RPMI7951 (cell line): ENCODE measurements around the gene LUC7L. TPM values are rescaled to one million over a fixed set of nuclear protein-coding genes. Genes with fewer than 3 reads are reported as not detected.

Source experiments
- DNase-seq: peaks from one replicate; pipeline ENCODE4 v3.0.0-alpha.2; 2012; ENCODE audit warnings: low read depth
- total RNA-seq: library from RNA; depleted of rRNA; stranded (reverse); fragments of >200 nt; shearing (Covaris generic); gene quantifications from 2 replicates; pipeline ENCODE4 v1.2.3, GENCODE V29; 2014; rRNA removed

Gene LUC7L
- total RNA-seq, 1 experiment from 2014 or later: 16.8 TPM

DNA sequence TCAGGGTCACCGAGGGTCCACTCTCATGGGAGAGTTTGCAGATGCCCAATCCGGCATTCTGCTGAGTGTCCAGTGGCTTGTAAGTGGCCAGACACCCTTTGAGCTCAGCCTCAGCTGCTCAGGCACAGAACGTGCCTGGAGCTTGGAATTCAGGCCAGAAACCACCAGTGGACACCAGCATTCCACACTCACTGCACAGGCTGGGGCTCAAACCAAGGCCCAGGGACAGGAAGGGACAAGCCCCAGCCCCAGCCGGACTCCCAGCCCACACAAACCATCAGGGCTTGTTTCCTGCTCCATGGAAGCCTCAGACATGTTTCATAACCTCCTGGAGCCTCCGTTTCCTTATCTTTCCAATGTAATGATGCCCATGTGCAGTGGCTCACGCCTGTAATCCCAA is 85.8 kb downstream of the LUC7L start:
- DNase-seq: no peak

DNA sequence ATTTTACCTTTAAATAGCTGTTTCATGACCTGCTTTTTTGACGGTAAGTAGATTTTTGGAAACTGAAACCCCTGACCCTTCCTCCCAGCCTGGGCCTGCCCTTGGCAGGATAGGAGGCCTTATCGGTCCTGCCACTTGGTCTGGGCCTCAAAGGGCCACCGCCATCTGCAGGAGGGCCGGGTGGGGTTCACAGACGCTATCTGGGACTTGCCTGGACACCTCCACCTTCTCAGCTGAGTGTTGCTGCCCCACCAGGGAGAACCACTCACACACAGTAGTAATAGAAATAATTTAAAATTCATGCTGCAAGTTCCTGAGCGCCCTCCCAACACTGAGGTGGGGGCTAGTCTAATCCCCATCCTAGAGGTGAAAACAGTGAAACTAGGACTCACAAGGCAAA is 86.2 kb downstream of the LUC7L start:
- no peak for DNase-seq

DNA sequence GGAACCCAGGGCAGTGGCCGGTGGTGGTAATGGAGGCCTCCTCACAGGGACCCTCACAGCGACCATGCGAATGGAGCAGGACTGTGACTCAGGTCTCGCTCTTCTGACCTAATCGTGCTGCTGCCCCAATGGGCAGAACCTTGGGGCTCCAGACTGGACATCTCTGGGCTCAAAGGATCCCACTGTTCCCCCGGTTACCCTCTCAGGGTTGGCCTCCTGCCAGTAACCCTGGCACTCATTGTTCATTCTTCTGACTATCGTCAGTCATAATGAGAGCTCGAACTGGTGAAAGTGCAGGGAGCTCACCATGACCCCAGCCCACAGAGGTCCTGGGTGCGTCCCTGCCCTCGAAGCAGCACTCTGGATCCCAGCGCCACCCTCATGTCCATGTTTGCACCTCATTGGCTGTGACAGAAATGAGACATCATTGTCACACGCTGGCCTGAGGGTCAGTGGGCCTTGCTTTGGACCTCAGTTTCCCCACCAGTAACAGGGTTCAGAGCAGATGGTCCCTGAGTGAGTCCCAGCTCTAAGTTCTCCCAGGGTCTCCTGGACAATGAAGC is 86.8 kb downstream of the LUC7L start:
- DNase-seq: no peak

DNA sequence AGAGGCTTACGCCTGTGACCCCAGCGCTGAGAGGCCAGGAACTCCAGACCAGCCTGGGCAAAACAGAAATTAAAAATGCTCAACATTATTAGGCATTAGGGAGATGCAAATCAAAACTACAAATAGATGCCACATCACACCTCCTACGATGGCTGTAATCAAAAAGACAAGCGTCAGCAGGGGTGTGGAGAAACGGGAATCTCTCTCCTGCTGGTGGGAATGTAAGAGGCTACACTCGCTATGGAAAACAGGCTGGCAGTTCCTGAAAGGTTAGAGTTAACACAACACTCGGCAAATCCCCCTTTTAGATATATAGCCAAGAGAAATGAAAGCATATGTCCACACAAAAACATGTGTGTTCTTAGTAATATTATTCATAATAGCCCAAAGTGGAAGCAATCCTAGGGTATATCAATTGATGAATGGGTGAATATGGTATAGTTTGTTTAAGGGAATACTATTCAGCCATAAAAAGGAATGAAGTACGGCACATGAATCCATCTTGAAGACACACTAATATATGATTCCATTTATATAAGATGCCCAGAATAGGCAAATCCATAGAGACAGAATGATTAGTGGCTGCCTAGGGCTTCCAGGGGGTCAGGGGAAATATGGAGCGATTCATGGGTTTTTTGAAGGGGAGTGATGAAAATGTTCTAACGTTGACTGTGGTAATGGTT is 88.9 kb downstream of the LUC7L start:
- no peak for DNase-seq

Other genes with a start within 250 kb of the LUC7L start
- gene POLR3K, start 175.8 kb downstream of the LUC7L start, total RNA-seq: 7.2 and 12.7 TPM in 2 replicates
- gene SNRNP25, start 175.6 kb downstream of the LUC7L start, total RNA-seq: 39.0 and 49.0 TPM in 2 replicates
- 14.6 and 19.9 TPM in 2 replicates for gene RHBDF1, start 156.8 kb downstream of the LUC7L start, total RNA-seq
- 80.5 and 88.8 TPM in 2 replicates for gene MPG, start 151.2 kb downstream of the LUC7L start, total RNA-seq
- gene NPRL3, start 90.8 kb downstream of the LUC7L start, total RNA-seq: 4.6 and 6.0 TPM in 2 replicates
- gene HBZ, start 76.8 kb downstream of the LUC7L start, total RNA-seq: not detected in 2 replicates
- gene HBM, start 63.5 kb downstream of the LUC7L start, total RNA-seq: not detected in 2 replicates
- gene HBA2, start 56.6 kb downstream of the LUC7L start, total RNA-seq: not detected in 2 replicates
- gene HBA1, start 52.8 kb downstream of the LUC7L start, total RNA-seq: not detected in 2 replicates
- not detected in 2 replicates for gene HBQ1, start 49.0 kb downstream of the LUC7L start, total RNA-seq
- 38.1 and 76.0 TPM in 2 replicates for gene FAM234A, start 5.4 kb upstream of the LUC7L start, total RNA-seq
- not detected in 2 replicates for gene RGS11, start 46.5 kb upstream of the LUC7L start, total RNA-seq
- gene ARHGDIG, start 51.1 kb upstream of the LUC7L start, total RNA-seq: not detected in 2 replicates
- 0.84 TPM in 1 of 2 replicates, not detected in the other for gene PDIA2, start 53.7 kb upstream of the LUC7L start, total RNA-seq
- gene AXIN1, start 123.3 kb upstream of the LUC7L start, total RNA-seq: 5.8 and 8.3 TPM in 2 replicates
- 119 and 138 TPM in 2 replicates for gene MRPL28, start 141.1 kb upstream of the LUC7L start, total RNA-seq
- 20.2 and 25.8 TPM in 2 replicates for gene PGAP6, start 152.5 kb upstream of the LUC7L start, total RNA-seq
- 72.3 and 76.0 TPM in 2 replicates for gene NME4, start 167.8 kb upstream of the LUC7L start, total RNA-seq
- gene DECR2, start 172.4 kb upstream of the LUC7L start, total RNA-seq: 8.9 and 10.1 TPM in 2 replicates
- 6.5 and 10.1 TPM in 2 replicates for gene RAB11FIP3, start 196.2 kb upstream of the LUC7L start, total RNA-seq